HEK293 (cell line): ENCODE measurements around the gene RAC2.

Experiments
- CTCF ChIA-PET: fragments of 350-600 bp; formaldehyde crosslinking; extraction: SDS; loops from one replicate; lab custom pipeline; 2021; ENCODE audit warnings: antibody characterized with exemption; lab: Yijun Ruan, JAX
- POLR2A ChIA-PET: fragments of 300-600 bp; formaldehyde crosslinking; extraction: SDS; loops from one replicate; lab custom pipeline; 2020; ENCODE audit warnings: antibody characterized with exemption, inconsistent platforms; lab: Yijun Ruan, JAX
- H3K27ac ChIP-seq: fragments of 200-500 bp; sonication (Bioruptor generic); 2 replicates; pipeline ENCODE4 v1.5.1; 2014; ENCODE audit warnings: low read depth, low read length, control low read depth, inconsistent platforms; ENCODE audit errors: extremely low read depth
- H3K36me3 ChIP-seq, 2 experiments: fragments of 200-500 bp in 1 of 2; sonication (Bioruptor generic) in 1 of 2; 1 replicate in 1 of 2; 2 replicates in 1 of 2; pipeline ENCODE4 v1.5.1; 2014 to 2017; ENCODE audit warnings: inconsistent platforms in 2 of 2, low read length in 2 of 2; ENCODE audit not compliant: control insufficient read depth in 2 of 2, insufficient read depth in 1 of 2
- H3K4me1 ChIP-seq: fragments of 200-500 bp; sonication (Bioruptor generic); 2 replicates; pipeline ENCODE4 v1.5.1; 2014; ENCODE audit warnings: mild to moderate bottlenecking, low read length, inconsistent platforms; ENCODE audit not compliant: control insufficient read depth, insufficient read depth
- H3K4me3 ChIP-seq: 2 replicates; pipeline ENCODE4 v1.5.1; 2011; ENCODE audit warnings: low read depth, mild to moderate bottlenecking, control low read depth, low read length, moderate library complexity
- H3K9me3 ChIP-seq: fragments of 200-500 bp; sonication (Bioruptor generic); 2 replicates; pipeline ENCODE4 v1.5.1; 2014; ENCODE audit warnings: low read depth, low read length, inconsistent platforms; ENCODE audit not compliant: control insufficient read depth, insufficient read depth
- BCL6B ChIP-seq: fragments of 450-650 bp; formaldehyde crosslinking; IDR thresholded peaks from 2 replicates; pipeline ENCODE4 v1.5.1; 2017; ENCODE audit warnings: missing biosample characterization, missing genetic modification characterization
- INSM2 ChIP-seq: fragments of 450-650 bp; formaldehyde crosslinking; IDR thresholded peaks from 2 replicates; pipeline ENCODE4 v1.5.1; 2016; ENCODE audit warnings: missing biosample characterization, missing genetic modification characterization
- KLF17 ChIP-seq: fragments of 450-650 bp; formaldehyde crosslinking; IDR thresholded peaks from 2 replicates; pipeline ENCODE4 v1.5.1; 2016; ENCODE audit warnings: missing biosample characterization, missing genetic modification characterization
- KLF7 ChIP-seq: fragments of 450-650 bp; formaldehyde crosslinking; IDR thresholded peaks from 2 replicates; pipeline ENCODE4 v1.5.1; 2016; ENCODE audit warnings: missing biosample characterization, missing genetic modification characterization, borderline replicate concordance
- MEIS1 ChIP-seq: sonication (generic); formaldehyde crosslinking; IDR thresholded peaks from 2 replicates; pipeline ENCODE4 v1.8.1; 2022; ENCODE audit warnings: missing genetic modification reagents, mild to moderate bottlenecking, borderline replicate concordance
- PRDM10 ChIP-seq: fragments of 450-650 bp; formaldehyde crosslinking; IDR thresholded peaks from 2 replicates; pipeline ENCODE4 v1.5.1; 2016; ENCODE audit warnings: missing biosample characterization, missing genetic modification characterization
- SALL2 ChIP-seq: fragments of 450-650 bp; formaldehyde crosslinking; IDR thresholded peaks from 2 replicates; pipeline ENCODE4 v1.5.0; 2017; ENCODE audit warnings: missing biosample characterization, mild to moderate bottlenecking, missing genetic modification characterization, borderline replicate concordance
- SP7 ChIP-seq: fragments of 450-650 bp; formaldehyde crosslinking; IDR thresholded peaks from 2 replicates; pipeline ENCODE4 v1.5.1; 2016; ENCODE audit warnings: missing biosample characterization, missing genetic modification characterization
- ZBTB10 ChIP-seq: fragments of 450-650 bp; formaldehyde crosslinking; IDR thresholded peaks from 2 replicates; pipeline ENCODE4 v1.5.1; 2016; ENCODE audit warnings: missing biosample characterization, missing genetic modification characterization
- ZBTB17 ChIP-seq: fragments of 450-650 bp; formaldehyde crosslinking; IDR thresholded peaks from 2 replicates; pipeline ENCODE4 v1.5.1; 2016; ENCODE audit warnings: missing biosample characterization, missing genetic modification characterization
- ZNF211 ChIP-seq: fragments of 450-650 bp; formaldehyde crosslinking; IDR thresholded peaks from 2 replicates; pipeline ENCODE4 v1.5.1; 2016; ENCODE audit warnings: low read depth, missing biosample characterization, missing genetic modification characterization
- ZNF223 ChIP-seq: fragments of 450-650 bp; formaldehyde crosslinking; IDR thresholded peaks from 2 replicates; pipeline ENCODE4 v1.5.1; 2016; ENCODE audit warnings: missing biosample characterization, missing genetic modification characterization
- ZNF239 ChIP-seq: fragments of 450-650 bp; formaldehyde crosslinking; IDR thresholded peaks from 2 replicates; pipeline ENCODE4 v1.5.1; 2016; ENCODE audit warnings: missing biosample characterization, missing genetic modification characterization
- ZNF514 ChIP-seq: fragments of 450-650 bp; formaldehyde crosslinking; IDR thresholded peaks from 2 replicates; pipeline ENCODE4 v1.5.1; 2016; ENCODE audit warnings: missing biosample characterization, missing genetic modification characterization
- ZNF600 ChIP-seq: fragments of 450-650 bp; formaldehyde crosslinking; IDR thresholded peaks from 2 replicates; pipeline ENCODE4 v1.5.1; 2016; ENCODE audit warnings: missing biosample characterization, missing genetic modification characterization
- ZNF654 ChIP-seq: fragments of 450-650 bp; formaldehyde crosslinking; IDR thresholded peaks from 2 replicates; pipeline ENCODE4 v1.5.1; 2016; ENCODE audit warnings: low read depth, missing biosample characterization, missing genetic modification characterization
- ZNF791 ChIP-seq: fragments of 450-650 bp; formaldehyde crosslinking; IDR thresholded peaks from 2 replicates; pipeline ENCODE4 v1.5.1; 2016; ENCODE audit warnings: missing biosample characterization, missing genetic modification characterization

RAC2 gene

GRCh38 chr22:37225481-37225880, 18.6 kb downstream of the RAC2 start:
- POLR2A ChIA-PET = interaction anchor here (0.5 kb wide), 1 partner anchor 1878 kb away, joined by 7 read pairs; no protein-coding TSS in a partner anchor
- CTCF ChIA-PET = interaction anchor here (0.6 to 4.9 kb wide), 4 partner anchors 26 to 69 kb away, joined by 3 to 37 read pairs (median 5); no protein-coding TSS in a partner anchor

More at GRCh38 chr22:37225481-37225880, 18.6 kb downstream of the RAC2 start:
- no peaks in the 10 kb centered on the region for H3K4me1 ChIP-seq
- H3K9me3 ChIP-seq = no peaks in the 10 kb centered on the region
- TF ChIP-seq ZBTB10 (no peak), SALL2 (tag by site-specific recombination) (no peak), ZNF211 (tag by site-specific recombination) (no peak), ZNF791 (no peak), ZNF600 (tag by site-specific recombination) (no peak), PRDM10 (tag by site-specific recombination) (peak; percentile 40), ZBTB17 (tag by site-specific recombination) (0 out of 2 replicates have a peak, but pooled peaks have one; percentile 8), INSM2 (tag by site-specific recombination) (no peak), ZNF654 (tag by site-specific recombination) (peak; percentile 28; the same call in 1 of the 2 replicates), BCL6B (tag by site-specific recombination) (no peak), MEIS1 (CRISPR knock-in tag) (no peak), KLF7 (tag by site-specific recombination) (no peak), KLF17 (0 out of 2 replicates have a peak, but pooled peaks have one; percentile 22), ZNF239 (no peak), ZNF223 (no peak), ZNF514 (no peak), SP7 (tag by site-specific recombination) (no peak)
- no peak overlapping the region for H3K27ac ChIP-seq
- H3K4me3 ChIP-seq = no peak overlapping the region
- no peaks in the 10 kb centered on the region for H3K36me3 ChIP-seq
